Measurements from ENCODE around the gene KLHL42. TPM values are rescaled to one million over a fixed set of nuclear protein-coding genes. Genes with fewer than 3 reads are reported as not detected.

KLHL42 gene
- total RNA-seq (2014; rRNA removed) (74.2 and 82.6 TPM in 2 replicates), Bru-seq, nascent RNA (percentile 94 among the genes with signal in this experiment), BruChase-seq, experiment 1, labeled RNA remaining after a 6-hour chase (percentile 97 among the genes with signal in this experiment), BruChase-seq, experiment 2, labeled RNA remaining after a 2-hour chase (percentile 96 among the genes with signal in this experiment)
- long read RNA-seq, full-length matches to known transcripts: 132 of 208 reads
- long read RNA-seq, partial matches to known transcripts: 37 of 208 reads
- long read RNA-seq, other reads (novel, unspliced or antisense): 39 of 208 reads

GRCh38 chr12:27779920-27780611 lies at the start of gene KLHL42, which contains the start of gene MANSC4:
TSS of gene KLHL42 (plus strand) at chr12:27780233. CDS start at chr12:27780331, 98 bp downstream.
TSS of gene MANSC4 (minus strand) at chr12:27780236. CDS start at chr12:27771276, 8,960 bp downstream.
- ChIA-PET CTCF (interaction anchor here (1.0 to 1.4 kb wide), 5 partner anchors 19 to 60 kb away, joined by 3 to 13 read pairs (median 4); no protein-coding TSS in a partner anchor), POLR2A (ENCODE audit: unreplicated experiment) (interaction anchor here (0.6 to 1.4 kb wide), 3 partner anchors 34 to 205 kb away, joined by 4 to 8 read pairs (median 4); no protein-coding TSS in a partner anchor)
- TF ChIP-seq EZH2 (IDR thresholded peaks at IDR 0.05; ENCODE audit: low read length, unreplicated experiment) (no peak), CTCF (conservative IDR thresholded peaks at IDR 0.05; ENCODE audit: low read depth, low read length) (no peak), EZH2phosphoT487 (IDR thresholded peaks at IDR 0.05; ENCODE audit: borderline replicate concordance, low read length) (no peak)
- peak within 1 kb of the TSS; percentile 78 for H3K4me3 ChIP-seq (ENCODE audit: low read length)
- no peaks in the 10 kb centered on the region for H3K27me3 ChIP-seq (ENCODE audit: low read length)
- peak within 1 kb of the TSS; percentile 98 for H3K4me2 ChIP-seq (ENCODE audit: low read length)
- DNase-seq (peak; percentile 72), ATAC-seq (peak; percentile 64)
- no peaks in the 10 kb centered on the region for H3K9me2 ChIP-seq (replicated peaks; ENCODE audit: low read length)
- peak within 1 kb of the TSS; percentile 64 for H3K27ac ChIP-seq (ENCODE audit: low read length)
- peaks cover 38% of the 10 kb centered on the region for H3K4me1 ChIP-seq (ENCODE audit: insufficient read depth, low read length)
- intact Hi-C loops (cut with micrococcal nuclease): loop anchor here (2.0 kb wide), 1 partner anchor 61 kb away; no protein-coding TSS in a partner anchor
- H4K20me1 ChIP-seq (ENCODE audit: low read length): no peaks in the 10 kb centered on the region
- peaks cover 3% of the 10 kb centered on the region; the same call in 1 of the 2 replicates for H3K36me3 ChIP-seq (ENCODE audit: low read depth, low read length)
- peak within 1 kb of the TSS; percentile 87 for H2AFZ ChIP-seq (ENCODE audit: low read length)
- H3F3A ChIP-seq (ENCODE audit: low read length, unreplicated experiment): peaks cover 5% of the 10 kb centered on the region
- no peaks in the 10 kb centered on the region for H3K9me3 ChIP-seq (ENCODE audit: low read length)
- peaks cover 65% of the 10 kb centered on the region for H3K79me2 ChIP-seq (ENCODE audit: low read length)
- BruUV-seq (replicated peaks): no TSS peak
- H3K9ac ChIP-seq (ENCODE audit: low read length): peak within 1 kb of the TSS; percentile 93

GRCh38 chr12:27732281-27732680 lies 47.8 kb upstream of the KLHL42 start:
- Histone ChIP-seq H3K9me3 (ENCODE audit: low read length) (no peaks in the 10 kb centered on the region), H3K36me3 (ENCODE audit: low read depth, low read length) (peaks cover 65% of the 10 kb centered on the region), H2AFZ (ENCODE audit: low read length) (no peak overlapping the region), H4K20me1 (ENCODE audit: low read length) (no peaks in the 10 kb centered on the region), H3K4me1 (ENCODE audit: insufficient read depth, low read length) (0 out of 2 replicates have a peak, but pooled peaks cover 4% of the 10 kb centered on the region), H3K9ac (ENCODE audit: low read length) (no peak overlapping the region), H3K4me2 (ENCODE audit: low read length) (no peak overlapping the region), H3K27me3 (ENCODE audit: low read length) (no peaks in the 10 kb centered on the region), H3K9me2 (replicated peaks; ENCODE audit: low read length) (no peaks in the 10 kb centered on the region), H3K79me2 (ENCODE audit: low read length) (peaks cover 14% of the 10 kb centered on the region; the same call in 1 of the 2 replicates), H3F3A (ENCODE audit: low read length, unreplicated experiment) (peaks cover 7% of the 10 kb centered on the region), H3K4me3 (ENCODE audit: low read length) (no peak overlapping the region), H3K27ac (ENCODE audit: low read length) (no peak overlapping the region)
- intact Hi-C loops (cut with micrococcal nuclease): loop anchor here (2.0 kb wide), 1 partner anchor 441 kb away; no protein-coding TSS in a partner anchor
- ChIA-PET CTCF (interaction anchor here (0.5 to 1.5 kb wide), 15 partner anchors 10 to 1292 kb away, joined by 3 to 25 read pairs (median 3); partner anchors contain the start of genes KLHL42 and MANSC4), POLR2A (ENCODE audit: unreplicated experiment) (interaction anchor here (0.6 kb wide), 1 partner anchor 58 kb away, joined by 3 read pairs; no protein-coding TSS in a partner anchor)
- no TSS peak for BruUV-seq (replicated peaks)
- ATAC-seq (peak; percentile 63), DNase-seq (peak; percentile 51)
- TF ChIP-seq EZH2 (IDR thresholded peaks at IDR 0.05; ENCODE audit: low read length, unreplicated experiment) (no peak), CTCF (conservative IDR thresholded peaks at IDR 0.05; ENCODE audit: low read depth, low read length) (peak; percentile 71), EZH2phosphoT487 (IDR thresholded peaks at IDR 0.05; ENCODE audit: borderline replicate concordance, low read length) (no peak)

Measured in PC-3 (cell line).